OCI-LY3 (cell line): ENCODE measurements around the gene HDGF.

Experiments
- H2AFZ ChIP-seq: fragments of 200-600, 300-600 bp; shearing (Covaris generic); 2 replicates; pipeline ENCODE4 v1.6.0; 2014; ENCODE audit warnings: antibody characterized with exemption, low read depth, low read length
- H3K27ac ChIP-seq: fragments of 200-600, 300-600 bp; sonication (generic); 2 replicates; pipeline ENCODE4 v1.5.1; 2014; ENCODE audit warnings: mild to moderate bottlenecking, low read length, moderate library complexity, mixed read lengths
- H3K27me3 ChIP-seq: fragments of 200-600, 300-600 bp; sonication (generic); 2 replicates; pipeline ENCODE4 v1.6.1; 2014; ENCODE audit warnings: low read depth, low read length, mixed read lengths
- H3K36me3 ChIP-seq: fragments of 200-600, 300-600 bp; sonication (generic); replicated peaks from 2 replicates; pipeline ENCODE3; 2014; ENCODE audit warnings: low read depth, low read length, mixed read lengths
- H3K4me1 ChIP-seq: fragments of 300-600, 200-600 bp; sonication (generic); 2 replicates; pipeline ENCODE4 v1.6.1; 2014; ENCODE audit warnings: low read length, mixed read lengths
- H3K4me2 ChIP-seq: fragments of 200-600, 300-600 bp; sonication (generic); 2 replicates; pipeline ENCODE4 v1.6.1; 2014; ENCODE audit warnings: low read length, mixed read lengths
- H3K4me3 ChIP-seq: fragments of 300-600, 200-600 bp; sonication (generic); 2 replicates; pipeline ENCODE4 v1.5.1; 2014; ENCODE audit warnings: antibody characterized with exemption, mild to moderate bottlenecking, low read length, moderate library complexity
- H3K79me2 ChIP-seq: fragments of 300-600, 200-600 bp; shearing (Covaris generic); 2 replicates; pipeline ENCODE4 v1.6.1; 2014; ENCODE audit warnings: mild to moderate bottlenecking, low read length, mixed read lengths
- H3K9ac ChIP-seq: fragments of 300-600, 200-600 bp; shearing (Covaris generic); 2 replicates; pipeline ENCODE4 v1.6.0; 2014; ENCODE audit warnings: mild to moderate bottlenecking, low read length, moderate library complexity
- H3K9me3 ChIP-seq: fragments of 200-600, 300-600 bp; shearing (Covaris generic); 2 replicates; pipeline ENCODE4 v1.6.1; 2014; ENCODE audit warnings: low read length, mixed read lengths; ENCODE audit not compliant: insufficient read depth
- H4K20me1 ChIP-seq: fragments of 200-600, 300-600 bp; sonication (generic); 2 replicates; pipeline ENCODE4 v1.6.1; 2016; ENCODE audit warnings: low read length, mixed read lengths; ENCODE audit not compliant: insufficient read depth
- EZH2phosphoT487 ChIP-seq: fragments of 200-600 bp; shearing (Covaris generic); IDR thresholded peaks from 2 replicates; pipeline ENCODE4 v1.6.1; 2018; ENCODE audit warnings: antibody characterized with exemption, mixed run types, low read depth
- TF ChIP-seq, protein P1 (sequence below): fragments of 200-600, 300-600 bp; sonication (generic); IDR thresholded peaks from 2 replicates; pipeline ENCODE4 v1.5.1; 2014; ENCODE audit warnings: antibody characterized with exemption, low read length, low read depth

Gene HDGF

DNA sequence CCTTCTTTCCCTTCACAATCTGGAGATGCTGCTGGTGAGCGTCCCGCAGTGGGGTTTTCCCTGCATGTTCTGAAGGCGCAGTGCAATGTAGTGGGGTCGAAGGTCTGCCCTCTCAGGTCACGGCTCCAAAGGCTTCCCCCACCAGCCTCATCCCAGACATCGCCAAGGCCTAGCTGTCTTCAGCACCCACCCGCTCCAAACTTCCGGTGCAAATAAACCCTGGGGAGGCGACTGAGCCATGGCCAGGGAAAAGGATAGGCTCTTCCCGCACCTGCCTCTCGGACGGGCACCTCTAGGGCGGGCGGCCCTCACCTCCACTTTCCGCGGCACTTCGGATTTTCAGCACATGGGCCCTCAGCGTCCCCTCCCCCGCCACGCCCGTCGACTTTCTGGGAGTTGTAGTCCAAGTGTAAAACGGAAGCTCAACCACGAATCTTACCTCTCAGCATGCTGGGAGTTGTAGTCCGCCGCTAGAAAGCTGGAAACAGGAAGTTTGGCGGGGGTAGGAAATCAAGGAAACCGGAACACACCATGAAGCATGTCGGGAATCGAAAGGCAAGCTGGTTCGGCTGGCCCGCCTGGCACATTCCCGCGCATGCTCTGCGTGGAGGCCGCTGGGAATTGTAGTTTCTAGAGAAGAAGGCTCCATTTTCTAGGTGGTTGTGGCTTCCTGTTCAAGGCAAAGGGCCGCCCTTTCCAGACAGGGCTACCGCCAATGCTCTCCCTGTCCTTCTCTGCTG, 10.6 kb downstream of the HDGF start, which contains the start of gene MRPL24:
Gene MRPL24, minus strand, starts transcription at position 348 of the 740 bp plus-strand sequence. CDS start 2,384 bp downstream, outside the sequence.
- H3K4me3 ChIP-seq: peak within 1 kb of the TSS; percentile 83
- peaks cover 7% of the 10 kb centered on the region for H4K20me1 ChIP-seq
- H2AFZ ChIP-seq: 0 out of 2 replicates have a peak within 1 kb of the TSS, but pooled peaks have one; percentile 5
- H3K4me1 ChIP-seq: peaks cover 16% of the 10 kb centered on the region
- H3K27me3 ChIP-seq: no peaks in the 10 kb centered on the region
- TF ChIP-seq EZH2phosphoT487: no peak
- peaks cover 42% of the 10 kb centered on the region for H3K79me2 ChIP-seq
- peak within 1 kb of the TSS; percentile 73 for H3K9ac ChIP-seq
- H3K9me3 ChIP-seq: no peaks in the 10 kb centered on the region
- H3K4me2 ChIP-seq: peak within 1 kb of the TSS; percentile 75
- H3K36me3 ChIP-seq: peaks cover 53% of the 10 kb centered on the region
- peak within 1 kb of the TSS; percentile 81 for H3K27ac ChIP-seq

DNA sequence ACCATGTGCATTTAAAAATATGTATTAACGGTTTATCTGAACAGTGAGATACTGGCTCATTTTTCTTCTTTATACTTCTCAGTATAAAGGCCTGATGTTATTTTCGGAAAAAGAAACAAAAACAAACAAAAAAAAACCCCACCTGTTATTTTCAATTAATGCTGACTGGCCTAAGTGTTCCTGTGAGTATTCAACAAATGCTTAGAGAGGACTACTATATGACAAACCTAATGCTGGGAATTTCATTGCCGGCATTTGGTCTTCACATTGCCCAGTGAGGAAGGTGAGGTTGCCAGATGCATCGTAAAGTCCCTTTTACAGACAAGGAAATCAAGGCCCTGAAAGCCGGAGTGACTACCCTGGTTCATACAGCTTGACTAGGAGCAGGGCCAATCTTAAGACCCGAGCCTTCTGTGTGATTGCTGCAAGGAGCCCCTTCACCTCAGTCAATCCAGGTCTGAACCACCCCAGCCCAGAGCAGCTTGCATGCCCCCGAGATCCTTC, 11.2 kb downstream of the HDGF start:
- Histone ChIP-seq H4K20me1 (0 out of 2 replicates have a peak, but pooled peaks cover under 1% of the 10 kb centered on the region), H2AFZ (0 out of 2 replicates have a peak overlapping the region, but pooled peaks have one; percentile 5)
- TF ChIP-seq, protein P1, sequence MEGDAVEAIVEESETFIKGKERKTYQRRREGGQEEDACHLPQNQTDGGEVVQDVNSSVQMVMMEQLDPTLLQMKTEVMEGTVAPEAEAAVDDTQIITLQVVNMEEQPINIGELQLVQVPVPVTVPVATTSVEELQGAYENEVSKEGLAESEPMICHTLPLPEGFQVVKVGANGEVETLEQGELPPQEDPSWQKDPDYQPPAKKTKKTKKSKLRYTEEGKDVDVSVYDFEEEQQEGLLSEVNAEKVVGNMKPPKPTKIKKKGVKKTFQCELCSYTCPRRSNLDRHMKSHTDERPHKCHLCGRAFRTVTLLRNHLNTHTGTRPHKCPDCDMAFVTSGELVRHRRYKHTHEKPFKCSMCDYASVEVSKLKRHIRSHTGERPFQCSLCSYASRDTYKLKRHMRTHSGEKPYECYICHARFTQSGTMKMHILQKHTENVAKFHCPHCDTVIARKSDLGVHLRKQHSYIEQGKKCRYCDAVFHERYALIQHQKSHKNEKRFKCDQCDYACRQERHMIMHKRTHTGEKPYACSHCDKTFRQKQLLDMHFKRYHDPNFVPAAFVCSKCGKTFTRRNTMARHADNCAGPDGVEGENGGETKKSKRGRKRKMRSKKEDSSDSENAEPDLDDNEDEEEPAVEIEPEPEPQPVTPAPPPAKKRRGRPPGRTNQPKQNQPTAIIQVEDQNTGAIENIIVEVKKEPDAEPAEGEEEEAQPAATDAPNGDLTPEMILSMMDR: no peak
- no peak for TF ChIP-seq EZH2phosphoT487

DNA sequence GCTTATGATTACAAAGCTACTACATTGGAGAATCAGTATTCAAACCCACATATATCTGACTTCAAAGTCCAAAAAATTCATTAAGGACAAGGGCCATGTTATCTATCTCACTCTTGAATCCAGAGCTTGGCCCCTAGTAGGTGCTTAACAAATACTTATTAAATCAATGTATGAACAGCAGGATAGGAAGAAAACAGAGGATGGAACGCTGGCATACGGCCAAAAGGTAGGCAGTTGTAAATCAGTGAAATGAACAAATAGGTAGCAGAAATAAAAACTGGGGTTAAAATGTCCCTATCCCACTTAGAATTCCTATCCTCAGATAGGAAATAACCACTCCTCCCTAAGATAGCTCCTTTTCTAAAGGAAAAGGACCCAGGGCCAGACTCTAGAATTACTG, 12.6 kb downstream of the HDGF start:
- no peak overlapping the region for H3K4me3 ChIP-seq
- no peak overlapping the region for H3K27ac ChIP-seq
- H4K20me1 ChIP-seq: no peaks in the 10 kb centered on the region
- H3K4me2 ChIP-seq: no peak overlapping the region
- peaks cover 25% of the 10 kb centered on the region for H3K79me2 ChIP-seq
- no peaks in the 10 kb centered on the region for H3K27me3 ChIP-seq
- H3K4me1 ChIP-seq: peaks cover 15% of the 10 kb centered on the region
- no peak overlapping the region for H3K9ac ChIP-seq
- H2AFZ ChIP-seq: no peak overlapping the region
- H3K36me3 ChIP-seq: peaks cover 44% of the 10 kb centered on the region
- TF ChIP-seq, protein P1: no peak
- no peak for TF ChIP-seq EZH2phosphoT487
- no peaks in the 10 kb centered on the region for H3K9me3 ChIP-seq

More for the DNA sequence above, 11.2 kb downstream of the HDGF start:
- H3K9ac ChIP-seq: peak overlapping the region; percentile 73
- peak overlapping the region; percentile 83 for H3K4me3 ChIP-seq
- H3K36me3 ChIP-seq: peaks cover 50% of the 10 kb centered on the region
- H3K27me3 ChIP-seq: no peaks in the 10 kb centered on the region
- peak overlapping the region; percentile 75 for H3K4me2 ChIP-seq
- peaks cover 15% of the 10 kb centered on the region for H3K4me1 ChIP-seq
- peak overlapping the region; percentile 81 for H3K27ac ChIP-seq
- H3K79me2 ChIP-seq: peaks cover 35% of the 10 kb centered on the region
- no peaks in the 10 kb centered on the region for H3K9me3 ChIP-seq

DNA sequence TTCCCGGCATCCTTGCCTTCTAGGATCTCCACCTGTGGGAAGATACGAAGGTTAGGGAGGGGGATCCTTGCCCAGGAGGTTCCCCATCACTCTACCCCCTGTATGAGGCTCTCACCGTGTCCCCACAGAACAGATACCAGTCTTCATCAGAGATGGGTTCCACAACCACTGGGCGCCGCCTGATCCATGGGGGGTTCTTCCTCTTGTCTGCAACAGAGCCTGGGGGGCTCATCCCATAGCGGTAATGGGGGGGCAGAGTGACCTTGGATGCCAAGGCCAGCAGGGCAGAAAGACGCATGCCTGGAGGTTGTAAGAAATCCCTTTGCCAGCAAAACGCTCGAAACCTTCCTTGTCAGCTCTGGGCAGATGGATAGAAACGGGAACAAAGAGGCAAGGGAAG, 13.1 kb downstream of the HDGF start:
- H3K4me3 ChIP-seq: no peak overlapping the region
- no peak overlapping the region for H3K9ac ChIP-seq
- peaks cover 25% of the 10 kb centered on the region for H3K79me2 ChIP-seq
- TF ChIP-seq, protein P1: no peak
- no peak for TF ChIP-seq EZH2phosphoT487
- H2AFZ ChIP-seq: no peak overlapping the region
- H3K27ac ChIP-seq: no peak overlapping the region
- peaks cover 44% of the 10 kb centered on the region for H3K36me3 ChIP-seq
- H3K27me3 ChIP-seq: no peaks in the 10 kb centered on the region
- peaks cover 15% of the 10 kb centered on the region for H3K4me1 ChIP-seq
- no peak overlapping the region for H3K4me2 ChIP-seq
- H4K20me1 ChIP-seq: no peaks in the 10 kb centered on the region
- H3K9me3 ChIP-seq: no peaks in the 10 kb centered on the region
